Small intestine (tissue), 7 donors: ENCODE data around the gene PPP3CA. TPM values are rescaled to one million over a fixed set of nuclear protein-coding genes. Genes with fewer than 3 reads are reported as not detected.

Experiments used
- DNase-seq, 2 donors: peaks; one replicate each; pipeline versions ENCODE4 v3.0.0 to v3.0.0-alpha.2; 2013
- FAIRE-seq: peaks from 2 replicates; lab custom pipeline; 2012; peaks lifted over from hg19 to GRCh38; lab: Jason Lieb, UNC
- H3K27ac ChIP-seq, 3 donors: one replicate each; pipeline ENCODE4 v1.5.1; 2013; ENCODE audit warnings: low read length in 2 of 3, mild to moderate bottlenecking in 2 of 3, control low read depth in 1 of 3, inconsistent platforms in 1 of 3, low read depth in 1 of 3, moderate library complexity in 1 of 3
- H3K27me3 ChIP-seq, 3 donors: one replicate each; pipeline ENCODE4 v1.6.1; 2013; ENCODE audit warnings: low read length in 3 of 3, inconsistent platforms in 1 of 3; ENCODE audit not compliant: control insufficient read depth in 3 of 3, insufficient read depth in 3 of 3
- H3K36me3 ChIP-seq, 3 donors: one replicate each; pipeline ENCODE4 v1.6.1; 2013; ENCODE audit warnings: low read length in 3 of 3, inconsistent platforms in 1 of 3, low read depth in 1 of 3, mild to moderate bottlenecking in 1 of 3, moderate library complexity in 1 of 3; ENCODE audit not compliant: control insufficient read depth in 3 of 3, insufficient read depth in 2 of 3
- H3K4me1 ChIP-seq, 3 donors: one replicate each; pipeline ENCODE4 v1.6.1; 2013; ENCODE audit warnings: low read length in 2 of 3, inconsistent platforms in 1 of 3, low read depth in 1 of 3, mild to moderate bottlenecking in 1 of 3, moderate library complexity in 1 of 3; ENCODE audit not compliant: control insufficient read depth in 3 of 3, insufficient read depth in 2 of 3
- H3K4me3 ChIP-seq, 3 donors: one replicate each; pipeline ENCODE4 v1.5.1; 2013; ENCODE audit warnings: low read length in 3 of 3, control low read depth in 1 of 3, inconsistent platforms in 1 of 3, low read depth in 1 of 3, mild to moderate bottlenecking in 1 of 3, moderate library complexity in 1 of 3
- H3K9me3 ChIP-seq, 2 donors: one replicate each; pipeline ENCODE4 v1.6.1; 2013; ENCODE audit warnings: low read depth in 1 of 2, low read length in 1 of 2; ENCODE audit not compliant: control insufficient read depth in 2 of 2, insufficient read depth in 1 of 2
- WGBS, 3 donors: extraction: QIAGEN DNeasy Blood & Tissue Kit; methylation state at CpG; one replicate each; pipeline ENCODE4 v1.1.7; 2013; 5-methylcytosine and 5-hydroxymethylcytosine counted together
- polyA plus RNA-seq, 4 donors: library from polyadenylated mRNA; stranded (reverse) in 3 of 4; unstranded in 1 of 4; fragments of 200-250 nt in 3 of 4; fragments of 120-200 nt in 1 of 4; gene quantifications; one replicate each; pipeline versions ENCODE4 v1.2.1 to v1.2.3, GENCODE V29; 2013
- donor health status: healthy with polysubstance abuse.
- donor health status: control.
- donor health status: control.
- donor health status: Bipolar disorder and iron deficiency.
- donor health status: healthy.

PPP3CA gene
- polyA plus RNA-seq, 4 donors = 8.9 to 23.8 (median 11.2) TPM

DNA sequence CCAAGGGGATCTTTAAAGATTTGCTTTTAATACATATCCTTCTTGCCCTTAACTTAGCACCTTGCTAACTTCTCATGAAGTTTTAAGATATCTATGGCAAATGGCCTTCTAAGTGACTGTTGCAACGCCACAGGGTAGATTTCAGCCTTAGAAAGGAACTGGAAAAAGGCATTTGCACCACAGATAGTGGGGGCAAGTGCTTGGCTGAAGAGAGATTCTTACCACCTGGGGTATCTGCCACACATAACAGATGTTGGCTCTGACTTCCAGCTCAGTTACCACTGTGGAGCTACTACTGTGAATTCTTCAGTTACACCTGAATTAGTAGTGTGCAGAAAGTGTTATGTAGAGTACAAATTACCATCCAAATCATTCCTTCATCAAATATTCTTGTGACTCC, 302.6 kb downstream of the PPP3CA start:
- 88 to 100% (median 93%) methylated on average over 1 of the region's 1 CpG for WGBS, 3 donors
- H3K9me3 ChIP-seq = no peaks in the 10 kb centered on the region
- no peak overlapping the region for H3K27ac ChIP-seq
- no peaks in the 10 kb centered on the region for H3K36me3 ChIP-seq
- no peaks in the 10 kb centered on the region for H3K27me3 ChIP-seq
- DNase-seq = no peak
- FAIRE-seq = no peak
- H3K4me3 ChIP-seq = no peak overlapping the region
- no peaks in the 10 kb centered on the region for H3K4me1 ChIP-seq

DNA sequence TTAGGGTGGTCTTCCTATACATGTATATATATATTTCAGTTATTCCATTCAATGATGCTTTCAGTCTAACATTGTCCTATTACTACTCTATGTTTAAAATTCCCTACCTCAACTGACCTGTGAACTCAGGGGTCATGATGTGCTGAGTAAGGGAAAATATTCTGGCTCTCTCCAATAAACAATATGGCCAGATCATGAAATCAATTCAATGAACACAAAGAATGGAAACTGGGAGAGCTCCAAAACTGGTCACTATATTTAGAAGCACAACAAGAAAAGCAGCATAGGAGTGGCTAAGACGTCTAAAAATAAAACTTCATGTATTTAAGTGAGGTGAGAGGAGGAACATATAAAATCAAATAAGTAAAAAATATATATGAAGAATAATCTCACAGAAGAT, 304.5 kb downstream of the PPP3CA start:
- no peaks in the 10 kb centered on the region for H3K4me1 ChIP-seq
- no peak for FAIRE-seq
- no peaks in the 10 kb centered on the region for H3K27me3 ChIP-seq
- no peaks in the 10 kb centered on the region for H3K36me3 ChIP-seq
- no peak for DNase-seq
- H3K4me3 ChIP-seq = no peak overlapping the region
- H3K27ac ChIP-seq = no peak overlapping the region
- H3K9me3 ChIP-seq = no peaks in the 10 kb centered on the region
- WGBS, 3 donors = 77 to 97% (median 84%) methylated on average over 1 of the region's 1 CpG

- H3K9me3 ChIP-seq = no peaks in the 10 kb centered on the region
- FAIRE-seq (no peak), DNase-seq (no peak)
- no peaks in the 10 kb centered on the region for H3K27me3 ChIP-seq
- WGBS, 3 donors = 97 to 100% (median 100%) methylated on average over 2 of the region's 2 CpGs
- H3K4me3 ChIP-seq = no peak overlapping the region
- H3K36me3 ChIP-seq = peaks cover 0 to 2% (median 1%) of the 10 kb centered on the region in 3 donors
- no peak overlapping the region for H3K27ac ChIP-seq
- peaks cover 0 to 2% (median 0%) of the 10 kb centered on the region in 3 donors for H3K4me1 ChIP-seq
These were observed 306.6 kb downstream of the PPP3CA start for GRCh38 chr4:101040776-101041175.

DNA sequence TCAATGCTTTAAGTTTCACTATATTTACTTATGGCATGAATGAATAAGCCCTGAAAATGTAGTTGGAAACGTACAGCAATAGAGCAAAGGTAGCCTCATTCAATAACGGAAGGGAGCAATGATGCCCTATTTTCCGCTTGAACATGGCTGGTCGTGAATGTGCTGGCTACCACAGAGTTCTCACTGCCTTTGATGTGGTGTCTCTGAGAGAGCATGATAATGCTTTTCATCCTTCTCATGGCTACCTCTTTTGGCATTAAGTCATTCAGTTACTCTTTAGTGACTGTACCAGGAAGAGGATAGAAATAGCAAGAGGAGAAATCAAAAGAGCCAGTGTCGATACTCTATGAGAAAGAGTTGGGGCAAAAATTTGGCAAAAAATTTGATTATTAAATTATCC, 308.0 kb downstream of the PPP3CA start:
- Histone ChIP-seq H3K9me3 (peaks cover 0 to 1% of the 10 kb centered on the region in 2 donors), H3K27ac (no peak overlapping the region), H3K4me3 (no peak overlapping the region), H3K27me3 (no peaks in the 10 kb centered on the region), H3K4me1 (peaks cover 0 to 2% (median 0%) of the 10 kb centered on the region in 3 donors), H3K36me3 (peaks cover 0 to 2% (median 1%) of the 10 kb centered on the region in 3 donors)
- DNase-seq (peak in 1 of 2 donors; percentile 16), FAIRE-seq (no peak)
- WGBS, 3 donors = 78 to 96% (median 84%) methylated on average over 5 of the region's 5 CpGs

DNA sequence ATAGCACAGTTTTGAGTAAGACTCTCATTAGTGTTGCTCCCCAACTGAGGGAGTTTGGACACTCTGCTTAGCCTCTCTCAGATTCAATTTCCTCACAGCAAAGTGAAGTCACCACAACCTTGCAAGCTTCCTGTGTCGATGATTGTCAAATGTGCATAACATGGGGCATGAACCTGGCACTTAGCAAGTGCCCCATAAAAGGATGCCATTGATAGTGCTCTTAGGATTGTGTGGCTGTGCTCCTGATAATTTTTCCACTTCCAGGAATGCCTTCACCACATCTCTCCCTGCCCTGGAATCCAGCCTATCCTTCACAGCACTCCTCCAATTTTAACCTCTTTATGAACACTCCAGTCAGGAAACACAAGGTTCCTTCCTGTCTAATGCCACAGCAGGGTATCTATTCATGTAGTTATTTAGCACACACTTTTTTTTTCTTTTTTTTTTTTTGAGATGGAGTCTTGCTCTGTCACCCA, 309.4 kb downstream of the PPP3CA start:
- no peak for FAIRE-seq
- no peak overlapping the region for H3K4me3 ChIP-seq
- H3K27ac ChIP-seq = no peak overlapping the region
- DNase-seq = peak in 1 of 2 donors; percentile 17
- H3K27me3 ChIP-seq = no peaks in the 10 kb centered on the region
- peaks cover 0 to 1% of the 10 kb centered on the region in 2 donors for H3K9me3 ChIP-seq
- 60 to 87% (median 73%) methylated on average over 1 of the region's 1 CpG for WGBS, 3 donors
- H3K4me1 ChIP-seq = peaks cover 0 to 2% (median 0%) of the 10 kb centered on the region in 3 donors
- H3K36me3 ChIP-seq = peaks cover 0 to 2% (median 1%) of the 10 kb centered on the region in 3 donors

- Histone ChIP-seq H3K27ac (no peak overlapping the region), H3K27me3 (no peaks in the 10 kb centered on the region), H3K9me3 (peaks cover 0 to 1% of the 10 kb centered on the region in 2 donors), H3K36me3 (peaks cover 0 to 2% (median 1%) of the 10 kb centered on the region in 3 donors), H3K4me3 (no peak overlapping the region), H3K4me1 (peaks cover 0 to 2% (median 0%) of the 10 kb centered on the region in 3 donors)
- no peak for FAIRE-seq
- WGBS, 3 donors = 88 to 94% (median 90%) methylated on average over 3 of the region's 3 CpGs
- no peak for DNase-seq
These were observed 310.1 kb downstream of the PPP3CA start for GRCh38 chr4:101037249-101037648.

DNA sequence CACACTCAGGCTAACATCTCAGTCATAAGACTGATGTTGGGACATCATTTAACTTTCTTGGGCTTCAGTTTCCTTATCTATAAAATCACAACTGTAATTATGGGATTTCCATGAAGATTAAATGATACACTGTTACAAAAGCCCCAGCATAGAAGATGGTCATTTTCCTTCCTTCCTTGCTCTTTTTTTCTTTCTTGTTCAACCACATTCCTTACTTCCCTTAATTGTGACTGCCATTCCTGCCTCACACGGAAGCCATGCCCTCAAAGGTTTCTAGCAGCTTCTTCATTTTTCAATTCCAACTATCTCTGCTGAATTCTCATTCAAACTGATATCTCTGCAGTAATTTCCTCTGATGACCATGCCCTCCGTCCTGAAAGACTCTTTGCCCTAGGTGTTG, 311.8 kb downstream of the PPP3CA start:
- Histone ChIP-seq H3K4me3 (no peak overlapping the region), H3K27me3 (no peaks in the 10 kb centered on the region), H3K27ac (no peak overlapping the region), H3K4me1 (peaks cover 0 to 2% (median 0%) of the 10 kb centered on the region in 3 donors), H3K36me3 (peaks cover 0 to 5% (median 1%) of the 10 kb centered on the region in 3 donors), H3K9me3 (peaks cover 0 to 1% of the 10 kb centered on the region in 2 donors)
- WGBS, 3 donors = 88 to 94% (median 89%) methylated on average over 2 of the region's 2 CpGs
- DNase-seq = no peak
- FAIRE-seq = no peak

GRCh38 chr4:101033986-101034385, 313.3 kb downstream of the PPP3CA start:
- H3K27ac ChIP-seq = no peak overlapping the region
- no peak overlapping the region for H3K4me3 ChIP-seq
- peaks cover 0 to 2% (median 0%) of the 10 kb centered on the region in 3 donors for H3K4me1 ChIP-seq
- FAIRE-seq = no peak
- no peaks in the 10 kb centered on the region for H3K27me3 ChIP-seq
- DNase-seq = no peak
- 93 to 98% (median 95%) methylated on average over 3 of the region's 3 CpGs for WGBS, 3 donors
- peaks cover 0 to 5% (median 1%) of the 10 kb centered on the region in 3 donors for H3K36me3 ChIP-seq
- peaks cover 0 to 1% of the 10 kb centered on the region in 2 donors for H3K9me3 ChIP-seq

DNA sequence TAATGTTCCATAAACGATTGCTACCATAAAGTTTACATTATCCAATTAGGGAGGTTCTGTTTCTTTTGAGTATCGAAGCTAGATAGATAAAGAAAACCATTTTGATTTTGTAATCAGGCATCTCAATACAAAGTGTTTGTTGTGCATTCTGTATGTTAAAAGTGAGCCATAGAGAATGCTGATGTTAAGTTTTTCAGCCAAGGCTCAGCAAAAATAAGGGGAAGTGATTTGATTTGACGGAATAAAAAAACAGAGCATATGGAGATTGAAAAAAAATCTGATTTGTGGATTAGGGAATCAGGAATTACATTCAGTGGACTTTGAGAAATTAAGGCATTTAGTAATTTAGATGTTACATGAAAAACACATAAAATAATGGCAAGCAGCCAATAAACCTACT, 314.8 kb downstream of the PPP3CA start:
- no peaks in the 10 kb centered on the region for H3K27me3 ChIP-seq
- WGBS, 3 donors = 79 to 87% (median 84%) methylated on average over 3 of the region's 3 CpGs
- DNase-seq (no peak), FAIRE-seq (no peak)
- no peak overlapping the region for H3K27ac ChIP-seq
- no peak overlapping the region for H3K4me3 ChIP-seq
- peaks cover 0 to 1% of the 10 kb centered on the region in 2 donors for H3K9me3 ChIP-seq
- H3K36me3 ChIP-seq = peaks cover 0 to 5% (median 1%) of the 10 kb centered on the region in 3 donors
- H3K4me1 ChIP-seq = peaks cover 0 to 2% (median 0%) of the 10 kb centered on the region in 3 donors
